Tibial nerve (tissue), 4 donors: Measurements from ENCODE around the gene CCDC9B. TPM values are rescaled to one million over a fixed set of nuclear protein-coding genes. Genes with fewer than 3 reads are reported as not detected.

ENCODE experiments used
- DNase-seq, 2 donors: peaks; one replicate each; pipeline ENCODE4 v3.0.0-alpha.2; 2019; ENCODE audit warnings: low spot score in 2 of 2
- H3K27ac ChIP-seq, 4 donors: fragments of 200-600 bp; sonication (generic) in 3 of 4; one replicate each; pipeline ENCODE4 v1.5.1; 2017 to 2019; ENCODE audit warnings: mild to moderate bottlenecking in 1 of 4
- H3K27me3 ChIP-seq, 2 donors: fragments of 200-600 bp; sonication (generic) in 1 of 2; one replicate each; pipeline versions ENCODE4 v1.5.1 to v1.6.0; 2017 to 2019
- H3K36me3 ChIP-seq, 3 donors: fragments of 200-600 bp; sonication (generic); one replicate each; pipeline ENCODE4 v1.5.1; 2018 to 2019
- H3K4me1 ChIP-seq, 4 donors: fragments of 200-600 bp; sonication (generic) in 3 of 4; one replicate each; pipeline ENCODE4 v1.5.1; 2017 to 2019
- H3K4me3 ChIP-seq, 4 donors: fragments of 200-600 bp; sonication (generic) in 3 of 4; one replicate each; pipeline ENCODE4 v1.5.1; 2017 to 2019; ENCODE audit warnings: mild to moderate bottlenecking in 1 of 4, moderate library complexity in 1 of 4
- H3K9me3 ChIP-seq, 4 donors: fragments of 200-600 bp; sonication (generic) in 3 of 4; one replicate each; pipeline ENCODE4 v1.5.1; 2017 to 2019
- CTCF ChIP-seq, 5 experiments: fragments of 200-600 bp in 3 of 5; fragments of 450-650 bp in 2 of 5; sonication (generic) in 3 of 5; IDR thresholded peaks; one replicate each; pipeline ENCODE4 v1.5.1; 2016 to 2019; ENCODE audit warnings: antibody characterized with exemption in 5 of 5, mild to moderate bottlenecking in 3 of 5, moderate library complexity in 2 of 5
- EP300 ChIP-seq, 2 donors: sonication (generic); formaldehyde crosslinking; IDR thresholded peaks; one replicate each; pipeline ENCODE4 v1.6.1; 2017; ENCODE audit warnings: antibody characterized with exemption in 2 of 2, mild to moderate bottlenecking in 1 of 2
- POLR2A ChIP-seq, 2 donors: fragments of 450-650 bp; IDR thresholded peaks; one replicate each; pipeline ENCODE4 v1.6.1; 2017; ENCODE audit warnings: antibody characterized with exemption in 2 of 2, mild to moderate bottlenecking in 2 of 2, moderate library complexity in 2 of 2
- whole genome bisulfite sequencing, 2 donors: methylation state at CpG; one replicate each; pipeline ENCODE4 v1.1.5; 2018; 5-methylcytosine and 5-hydroxymethylcytosine counted together
- total RNA-seq, 4 donors: library from RNA; depleted of rRNA; stranded (reverse); fragments of >200 nt; gene quantifications; one replicate each; pipeline ENCODE4 v1.1.0, GENCODE V29; 2016

Gene CCDC9B
- total RNA-seq, 4 donors from 2014 or later = 19.3 to 22.8 (median 21.2) TPM

GRCh38 chr15:40312370-40313158, 28.2 kb downstream of the CCDC9B start:
- DNase-seq = no peak

GRCh38 chr15:40310993-40311392, 29.7 kb downstream of the CCDC9B start:
- H3K4me1 ChIP-seq = peaks cover 0 to 8% (median 0%) of the 10 kb centered on the region in 4 donors
- TF ChIP-seq EP300 (IDR thresholded peaks at IDR 0.05) = no peak
- TF ChIP-seq POLR2A (IDR thresholded peaks at IDR 0.05) = no peak
- no peak for TF ChIP-seq CTCF (IDR thresholded peaks at IDR 0.05)
- H3K27ac ChIP-seq = no peak overlapping the region
- no peak for DNase-seq
- H3K9me3 ChIP-seq = no peaks in the 10 kb centered on the region
- WGBS, 2 donors = 56 to 65% methylated on average over 3 of the region's 3 CpGs
- no peaks in the 10 kb centered on the region for H3K36me3 ChIP-seq
- peaks cover 0 to 5% of the 10 kb centered on the region in 2 donors for H3K27me3 ChIP-seq
- no peak overlapping the region for H3K4me3 ChIP-seq

More at GRCh38 chr15:40312370-40313158, 28.2 kb downstream of the CCDC9B start:
- H3K4me1 ChIP-seq = peaks cover 0 to 8% (median 0%) of the 10 kb centered on the region in 4 donors
- peaks cover 0 to 5% of the 10 kb centered on the region in 2 donors for H3K27me3 ChIP-seq
- no peak overlapping the region for H3K4me3 ChIP-seq
- H3K36me3 ChIP-seq = no peaks in the 10 kb centered on the region
- 78 to 90% methylated on average over 10 of the region's 10 CpGs for WGBS, 2 donors
- TF ChIP-seq POLR2A (IDR thresholded peaks at IDR 0.05) (no peak), EP300 (IDR thresholded peaks at IDR 0.05) (no peak), CTCF (IDR thresholded peaks at IDR 0.05) (no peak)
- no peak overlapping the region for H3K27ac ChIP-seq
- no peaks in the 10 kb centered on the region for H3K9me3 ChIP-seq

GRCh38 chr15:40310001-40310959, 30.5 kb downstream of the CCDC9B start:
- Histone ChIP-seq H3K36me3 (no peaks in the 10 kb centered on the region), H3K4me1 (peaks cover 0 to 8% (median 0%) of the 10 kb centered on the region in 4 donors), H3K27me3 (peaks cover 0 to 5% of the 10 kb centered on the region in 2 donors), H3K9me3 (no peaks in the 10 kb centered on the region), H3K4me3 (no peak overlapping the region), H3K27ac (no peak overlapping the region)
- TF ChIP-seq POLR2A (IDR thresholded peaks at IDR 0.05) (no peak), EP300 (IDR thresholded peaks at IDR 0.05) (no peak), CTCF (IDR thresholded peaks at IDR 0.05) (peak; percentile 24 to 53 (median 43))
- DNase-seq = no peak
- WGBS, 2 donors = 21 to 28% methylated on average over 4 of the region's 4 CpGs

GRCh38 chr15:40309344-40309862, 31.3 kb downstream of the CCDC9B start:
- TF ChIP-seq POLR2A (IDR thresholded peaks at IDR 0.05) (no peak), CTCF (IDR thresholded peaks at IDR 0.05) (no peak), EP300 (IDR thresholded peaks at IDR 0.05) (no peak)

More at GRCh38 chr15:40309344-40309862, 31.3 kb downstream of the CCDC9B start:
- no peak for DNase-seq
- Histone ChIP-seq H3K9me3 (no peaks in the 10 kb centered on the region), H3K4me1 (peaks cover 0 to 8% (median 0%) of the 10 kb centered on the region in 4 donors), H3K4me3 (no peak overlapping the region), H3K27me3 (peaks cover 0 to 5% of the 10 kb centered on the region in 2 donors), H3K27ac (no peak overlapping the region), H3K36me3 (no peaks in the 10 kb centered on the region)
- 70 to 77% methylated on average over 8 of the region's 8 CpGs for WGBS, 2 donors
